Measurements from ENCODE around the gene SCIN.

GRCh38 chr7:12612622-12613021 is 42.1 kb downstream of the SCIN start:
- TF ChIP-seq CTCF (IDR thresholded peaks at IDR 0.05), result no peak
- TF ChIP-seq POLR2A (IDR thresholded peaks at IDR 0.05), result no peak
- no peak for TF ChIP-seq EP300 (IDR thresholded peaks at IDR 0.05)
- TF ChIP-seq POLR2AphosphoS5 (IDR thresholded peaks at IDR 0.05), result no peak
